ENCODE results near the gene BNC2.
A peak's percentile ranks its signal among the peaks of the same experiment; 100 is the strongest.

Gene BNC2

DNA sequence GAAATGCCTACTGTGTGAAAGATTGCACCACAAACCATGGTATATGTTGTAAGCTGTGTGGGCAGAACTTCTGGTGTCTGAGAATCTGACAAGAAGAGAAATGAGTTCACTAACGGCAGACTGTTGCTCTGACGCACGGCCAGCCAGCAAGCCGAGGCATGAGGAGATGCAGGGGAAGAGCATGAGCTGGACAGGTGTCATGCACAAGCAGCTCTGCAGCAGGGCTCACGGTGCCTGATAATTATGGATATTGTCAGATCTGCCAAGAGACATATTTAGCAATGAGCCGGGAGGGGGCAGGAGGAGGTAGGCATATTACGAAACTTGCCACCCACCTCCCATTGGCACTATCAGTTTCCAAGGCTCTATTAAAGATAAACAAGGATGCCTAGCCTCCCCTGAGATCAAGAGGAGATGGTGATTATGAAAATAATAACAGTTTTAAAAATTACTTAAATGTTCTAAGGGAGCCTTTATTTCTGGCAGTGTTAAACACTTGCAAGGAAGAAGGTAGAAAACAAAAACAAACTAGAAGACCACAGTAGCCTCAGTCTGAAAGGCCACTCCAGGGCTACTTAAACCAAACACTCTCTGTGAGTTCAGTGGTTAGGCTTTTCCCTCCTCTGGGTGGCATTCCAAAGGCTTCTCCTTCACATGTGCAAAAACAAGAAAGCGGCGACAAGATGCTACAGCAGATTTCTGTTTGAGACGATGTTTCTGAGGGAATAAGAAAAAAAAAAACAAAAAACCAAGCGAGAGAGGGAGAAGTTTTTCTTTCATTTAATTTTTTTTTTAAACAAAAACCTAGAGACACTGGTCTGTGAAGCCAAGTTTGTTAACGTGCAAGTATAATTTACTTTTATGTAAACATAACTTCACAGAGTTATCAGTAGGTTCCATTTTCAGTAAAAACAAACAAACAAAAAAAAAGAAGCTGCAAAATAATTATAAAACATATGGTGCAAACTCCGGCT is 339.5 kb downstream of the BNC2 start:
- Histone ChIP-seq H3K79me2 (ENCODE audit: control insufficient read depth, insufficient read depth, low read length) (no peaks in the 10 kb centered on the region), H3K4me2 (ENCODE audit: low read length) (no peak overlapping the region), H3K4me3 (ENCODE audit: low read length) (no peak overlapping the region), H3K27me3 (ENCODE audit: insufficient read depth, low read length, poor library complexity) (no peaks in the 10 kb centered on the region), H2AK5ac (ENCODE audit: low read length) (no peak overlapping the region), H3K4ac (ENCODE audit: low read depth, low read length) (no peak overlapping the region), H4K5ac (ENCODE audit: low read length) (no peak overlapping the region), H4K8ac (ENCODE audit: low read depth, low read length) (no peak overlapping the region), H3K56ac (ENCODE audit: low read length) (no peak overlapping the region), H3K27ac (ENCODE audit: low read depth, low read length) (no peak overlapping the region), H3K79me1 (ENCODE audit: low read length) (no peaks in the 10 kb centered on the region), H3K23ac (ENCODE audit: low read length) (no peak overlapping the region), H3K36me3 (ENCODE audit: control insufficient read depth, insufficient read depth, low read length) (no peaks in the 10 kb centered on the region), H2BK15ac (replicated peaks; ENCODE audit: low read depth) (no peak overlapping the region), H2BK5ac (ENCODE audit: low read length) (no peak overlapping the region), H3K9ac (ENCODE audit: low read length) (no peak overlapping the region), H3K18ac (ENCODE audit: low read length) (no peak overlapping the region), H3K4me1 (ENCODE audit: control insufficient read depth, low read depth, low read length) (peaks cover 11% of the 10 kb centered on the region), H2BK120ac (ENCODE audit: low read depth, low read length) (no peak overlapping the region)
- no peak for DNase-seq
- WGBS (ENCODE audit: extremely low coverage, insufficient coverage, low lambda C conversion rate): no CpG with 5 or more reads among the region's 13 CpGs

DNA sequence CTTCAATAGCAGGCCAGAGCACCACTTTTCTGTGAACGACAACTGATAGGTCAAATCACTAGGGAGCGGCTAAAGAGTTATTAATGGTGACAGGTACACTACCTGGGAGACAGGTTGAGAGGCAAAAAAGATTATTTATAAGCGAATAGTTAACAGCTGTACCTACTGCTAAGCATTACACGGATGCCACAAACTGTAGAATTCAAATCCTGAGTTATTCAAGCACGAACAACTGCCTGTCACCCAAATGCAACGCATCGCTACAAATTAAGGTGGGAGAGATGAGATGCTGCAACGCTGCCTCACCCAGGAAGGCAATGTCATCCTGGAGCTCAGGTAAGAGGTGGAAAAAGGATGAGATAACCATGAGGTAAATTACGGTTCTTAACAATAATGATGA is 342.9 kb downstream of the BNC2 start:
- H2BK5ac ChIP-seq (ENCODE audit: low read length): peak overlapping the region; percentile 41
- no CpG with 5 or more reads among the region's 9 CpGs for WGBS (ENCODE audit: extremely low coverage, insufficient coverage, low lambda C conversion rate)
- no peak for DNase-seq
- no peak overlapping the region for H2AK5ac ChIP-seq (ENCODE audit: low read length)
- H4K5ac ChIP-seq (ENCODE audit: low read length): no peak overlapping the region
- H3K23ac ChIP-seq (ENCODE audit: low read length): no peak overlapping the region
- no peak overlapping the region for H3K18ac ChIP-seq (ENCODE audit: low read length)
- no peak overlapping the region for H3K4ac ChIP-seq (ENCODE audit: low read depth, low read length)
- peaks cover 11% of the 10 kb centered on the region for H3K4me1 ChIP-seq (ENCODE audit: control insufficient read depth, low read depth, low read length)
- no peak overlapping the region for H3K4me2 ChIP-seq (ENCODE audit: low read length)
- H3K9ac ChIP-seq (ENCODE audit: low read length): no peak overlapping the region
- no peak overlapping the region for H3K4me3 ChIP-seq (ENCODE audit: low read length)
- no peaks in the 10 kb centered on the region for H3K79me1 ChIP-seq (ENCODE audit: low read length)
- H3K27ac ChIP-seq (ENCODE audit: low read depth, low read length): no peak overlapping the region
- H3K27me3 ChIP-seq (ENCODE audit: insufficient read depth, low read length, poor library complexity): no peaks in the 10 kb centered on the region
- H4K8ac ChIP-seq (ENCODE audit: low read depth, low read length): no peak overlapping the region
- no peaks in the 10 kb centered on the region for H3K79me2 ChIP-seq (ENCODE audit: control insufficient read depth, insufficient read depth, low read length)
- H3K36me3 ChIP-seq (ENCODE audit: control insufficient read depth, insufficient read depth, low read length): no peaks in the 10 kb centered on the region
- H2BK120ac ChIP-seq (ENCODE audit: low read depth, low read length): no peak overlapping the region
- no peak overlapping the region for H2BK15ac ChIP-seq (replicated peaks; ENCODE audit: low read depth)
- H3K56ac ChIP-seq (ENCODE audit: low read length): no peak overlapping the region

DNA sequence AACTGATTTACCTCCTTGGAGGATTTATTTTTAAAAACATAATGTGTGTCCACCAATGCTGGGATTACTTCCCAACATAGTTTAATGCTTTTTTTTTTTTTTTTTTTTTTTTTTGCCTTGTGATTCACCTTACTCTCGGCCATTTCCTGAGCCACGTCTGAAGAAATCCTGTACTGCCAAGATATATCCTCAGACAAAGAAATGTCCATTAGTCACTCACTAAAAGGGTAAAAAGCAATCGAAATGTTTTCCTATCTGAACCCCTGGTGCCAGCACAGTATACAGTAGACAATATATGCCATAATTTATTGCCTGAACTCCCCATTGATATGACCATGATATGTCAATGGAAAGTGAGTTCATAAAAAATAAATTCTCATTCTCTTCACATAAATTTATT is 344.1 kb downstream of the BNC2 start:
- no CpG with 5 or more reads among the region's 3 CpGs for WGBS (ENCODE audit: extremely low coverage, insufficient coverage, low lambda C conversion rate)
- Histone ChIP-seq H3K4me2 (ENCODE audit: low read length) (no peak overlapping the region), H2AK5ac (ENCODE audit: low read length) (no peak overlapping the region), H3K4ac (ENCODE audit: low read depth, low read length) (no peak overlapping the region), H3K4me3 (ENCODE audit: low read length) (no peak overlapping the region), H2BK5ac (ENCODE audit: low read length) (no peak overlapping the region), H3K9ac (ENCODE audit: low read length) (no peak overlapping the region), H3K27ac (ENCODE audit: low read depth, low read length) (no peak overlapping the region), H3K79me1 (ENCODE audit: low read length) (no peaks in the 10 kb centered on the region), H3K23ac (ENCODE audit: low read length) (no peak overlapping the region), H3K27me3 (ENCODE audit: insufficient read depth, low read length, poor library complexity) (no peaks in the 10 kb centered on the region), H3K79me2 (ENCODE audit: control insufficient read depth, insufficient read depth, low read length) (no peaks in the 10 kb centered on the region), H3K56ac (ENCODE audit: low read length) (no peak overlapping the region), H3K4me1 (ENCODE audit: control insufficient read depth, low read depth, low read length) (peaks cover 14% of the 10 kb centered on the region), H2BK15ac (replicated peaks; ENCODE audit: low read depth) (no peak overlapping the region), H4K5ac (ENCODE audit: low read length) (no peak overlapping the region), H3K36me3 (ENCODE audit: control insufficient read depth, insufficient read depth, low read length) (no peaks in the 10 kb centered on the region), H2BK120ac (ENCODE audit: low read depth, low read length) (no peak overlapping the region), H4K8ac (ENCODE audit: low read depth, low read length) (no peak overlapping the region), H3K18ac (ENCODE audit: low read length) (no peak overlapping the region)
- DNase-seq: no peak

DNA sequence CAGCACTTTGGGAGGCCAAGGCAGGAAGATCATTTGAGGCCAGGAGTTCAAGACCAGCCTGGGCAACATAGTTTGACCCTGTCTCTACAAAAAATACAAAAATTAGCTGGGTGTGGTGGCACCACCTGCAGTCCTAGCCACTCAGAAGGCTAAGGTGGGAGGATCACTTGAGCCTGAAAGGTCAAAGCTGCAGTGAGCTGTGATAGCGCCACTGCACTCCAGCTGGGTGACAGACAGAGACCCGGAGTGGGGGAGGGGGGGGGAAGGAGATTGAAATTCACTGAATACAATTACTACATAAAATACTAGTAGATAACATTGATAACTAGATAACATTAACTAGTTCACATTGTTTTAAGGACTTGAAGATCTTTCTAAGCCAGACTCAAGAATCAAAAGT is 345.6 kb downstream of the BNC2 start:
- peak; percentile 84 for DNase-seq
- no peak overlapping the region for H3K23ac ChIP-seq (ENCODE audit: low read length)
- no peak overlapping the region for H3K4ac ChIP-seq (ENCODE audit: low read depth, low read length)
- no peaks in the 10 kb centered on the region for H3K27me3 ChIP-seq (ENCODE audit: insufficient read depth, low read length, poor library complexity)
- H3K27ac ChIP-seq (ENCODE audit: low read depth, low read length): no peak overlapping the region
- H3K4me2 ChIP-seq (ENCODE audit: low read length): no peak overlapping the region
- peaks cover 14% of the 10 kb centered on the region for H3K4me1 ChIP-seq (ENCODE audit: control insufficient read depth, low read depth, low read length)
- no peak overlapping the region for H2AK5ac ChIP-seq (ENCODE audit: low read length)
- no peaks in the 10 kb centered on the region for H3K36me3 ChIP-seq (ENCODE audit: control insufficient read depth, insufficient read depth, low read length)
- H4K5ac ChIP-seq (ENCODE audit: low read length): no peak overlapping the region
- H3K79me1 ChIP-seq (ENCODE audit: low read length): no peaks in the 10 kb centered on the region
- no CpG with 5 or more reads among the region's 2 CpGs for WGBS (ENCODE audit: extremely low coverage, insufficient coverage, low lambda C conversion rate)
- H3K9ac ChIP-seq (ENCODE audit: low read length): no peak overlapping the region
- no peaks in the 10 kb centered on the region for H3K79me2 ChIP-seq (ENCODE audit: control insufficient read depth, insufficient read depth, low read length)
- no peak overlapping the region for H3K56ac ChIP-seq (ENCODE audit: low read length)
- H2BK5ac ChIP-seq (ENCODE audit: low read length): no peak overlapping the region
- H3K18ac ChIP-seq (ENCODE audit: low read length): no peak overlapping the region
- H4K8ac ChIP-seq (ENCODE audit: low read depth, low read length): no peak overlapping the region
- H2BK15ac ChIP-seq (replicated peaks; ENCODE audit: low read depth): no peak overlapping the region
- H2BK120ac ChIP-seq (ENCODE audit: low read depth, low read length): no peak overlapping the region
- H3K4me3 ChIP-seq (ENCODE audit: low read length): no peak overlapping the region

DNA sequence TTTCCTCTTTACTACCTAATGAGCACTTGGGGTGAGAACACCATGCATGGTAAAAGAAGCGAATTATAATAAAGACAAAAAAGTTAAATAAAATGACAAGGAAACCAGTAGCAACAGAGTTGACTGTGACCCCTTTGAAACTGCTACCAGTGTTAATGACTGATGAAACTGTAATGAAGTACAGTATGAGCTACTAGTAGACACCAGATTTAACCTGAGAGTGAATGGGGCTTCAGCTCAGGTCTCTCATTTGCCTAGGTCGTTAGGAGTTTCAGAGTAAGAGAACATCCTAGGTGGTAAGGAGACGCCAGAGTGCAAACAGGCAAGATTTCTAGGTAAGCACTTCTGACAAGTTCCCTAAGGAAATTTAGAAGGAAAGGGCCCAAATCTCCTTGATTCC is 346.4 kb downstream of the BNC2 start:
- no CpG with 5 or more reads among the region's 3 CpGs for WGBS (ENCODE audit: extremely low coverage, insufficient coverage, low lambda C conversion rate)

More for the DNA sequence above, 346.4 kb downstream of the BNC2 start:
- Histone ChIP-seq H3K9ac (ENCODE audit: low read length) (no peak overlapping the region), H3K56ac (ENCODE audit: low read length) (no peak overlapping the region), H3K4ac (ENCODE audit: low read depth, low read length) (peak overlapping the region; percentile 81), H3K18ac (ENCODE audit: low read length) (peak overlapping the region; percentile 30), H4K8ac (ENCODE audit: low read depth, low read length) (no peak overlapping the region), H3K36me3 (ENCODE audit: control insufficient read depth, insufficient read depth, low read length) (no peaks in the 10 kb centered on the region), H2BK15ac (replicated peaks; ENCODE audit: low read depth) (no peak overlapping the region), H2BK5ac (ENCODE audit: low read length) (no peak overlapping the region), H2BK120ac (ENCODE audit: low read depth, low read length) (peak overlapping the region; percentile 45), H2AK5ac (ENCODE audit: low read length) (no peak overlapping the region), H3K27me3 (ENCODE audit: insufficient read depth, low read length, poor library complexity) (no peaks in the 10 kb centered on the region), H3K27ac (ENCODE audit: low read depth, low read length) (no peak overlapping the region), H3K23ac (ENCODE audit: low read length) (no peak overlapping the region), H3K79me1 (ENCODE audit: low read length) (no peaks in the 10 kb centered on the region), H4K5ac (ENCODE audit: low read length) (no peak overlapping the region), H3K4me1 (ENCODE audit: control insufficient read depth, low read depth, low read length) (peaks cover 17% of the 10 kb centered on the region), H3K4me3 (ENCODE audit: low read length) (no peak overlapping the region), H3K4me2 (ENCODE audit: low read length) (no peak overlapping the region), H3K79me2 (ENCODE audit: control insufficient read depth, insufficient read depth, low read length) (no peaks in the 10 kb centered on the region)
- DNase-seq: no peak
